ENCODE results near the gene CPA3. TPM values are rescaled to one million over a fixed set of nuclear protein-coding genes. Genes with fewer than 3 reads are reported as not detected.

CPA3 gene
- total and polyA plus RNA-seq, 10 donors, result 0.06 to 5.6 (median 0.49) TPM; not detected in 3

DNA sequence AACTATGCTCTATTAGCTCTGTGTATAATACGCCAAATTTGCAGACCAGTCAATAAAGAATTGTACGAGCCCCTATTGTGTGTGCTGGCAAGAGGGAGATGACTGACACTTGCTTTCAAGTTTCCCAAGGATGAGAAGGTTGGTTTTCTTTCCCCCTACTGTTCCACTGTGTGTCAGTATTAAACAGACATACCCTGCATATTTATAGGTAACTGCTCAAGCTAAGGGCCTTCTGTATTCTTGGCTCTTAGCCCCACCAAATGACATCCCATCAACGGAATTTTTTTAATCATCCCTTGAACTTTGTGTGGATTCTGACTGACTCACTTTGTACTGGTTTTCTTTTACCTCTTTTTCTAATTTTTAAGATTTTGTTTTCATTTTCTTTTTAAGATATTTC lies 65.7 kb downstream of the CPA3 start:
- no peaks in the 10 kb centered on the region for H3K9me3 ChIP-seq
- DNase-seq, result no peak
- no peaks in the 10 kb centered on the region for H3K27me3 ChIP-seq (replicated peaks in 1 of 7)
- H3K36me3 ChIP-seq, result no peaks in the 10 kb centered on the region
- no peak overlapping the region for H3K27ac ChIP-seq
- intact Hi-C loops (cut with DNase I; ENCODE audit: low total_unique reads), result no loop called here
- TF ChIP-seq POLR2A (IDR thresholded peaks at IDR 0.05) (no peak), POLR2AphosphoS5 (IDR thresholded peaks at IDR 0.05) (no peak)
- TF ChIP-seq, protein P1, sequence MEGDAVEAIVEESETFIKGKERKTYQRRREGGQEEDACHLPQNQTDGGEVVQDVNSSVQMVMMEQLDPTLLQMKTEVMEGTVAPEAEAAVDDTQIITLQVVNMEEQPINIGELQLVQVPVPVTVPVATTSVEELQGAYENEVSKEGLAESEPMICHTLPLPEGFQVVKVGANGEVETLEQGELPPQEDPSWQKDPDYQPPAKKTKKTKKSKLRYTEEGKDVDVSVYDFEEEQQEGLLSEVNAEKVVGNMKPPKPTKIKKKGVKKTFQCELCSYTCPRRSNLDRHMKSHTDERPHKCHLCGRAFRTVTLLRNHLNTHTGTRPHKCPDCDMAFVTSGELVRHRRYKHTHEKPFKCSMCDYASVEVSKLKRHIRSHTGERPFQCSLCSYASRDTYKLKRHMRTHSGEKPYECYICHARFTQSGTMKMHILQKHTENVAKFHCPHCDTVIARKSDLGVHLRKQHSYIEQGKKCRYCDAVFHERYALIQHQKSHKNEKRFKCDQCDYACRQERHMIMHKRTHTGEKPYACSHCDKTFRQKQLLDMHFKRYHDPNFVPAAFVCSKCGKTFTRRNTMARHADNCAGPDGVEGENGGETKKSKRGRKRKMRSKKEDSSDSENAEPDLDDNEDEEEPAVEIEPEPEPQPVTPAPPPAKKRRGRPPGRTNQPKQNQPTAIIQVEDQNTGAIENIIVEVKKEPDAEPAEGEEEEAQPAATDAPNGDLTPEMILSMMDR (IDR thresholded peaks at IDR 0.05 in 8 of 11, conservative IDR thresholded peaks at IDR 0.05 in 3 of 11), result no peak
- no peak overlapping the region for H3K4me3 ChIP-seq
- WGBS, 5 donors, result 82 to 88% (median 85%) methylated on average over 3 of the region's 3 CpGs
- no peaks in the 10 kb centered on the region for H3K4me1 ChIP-seq

DNA sequence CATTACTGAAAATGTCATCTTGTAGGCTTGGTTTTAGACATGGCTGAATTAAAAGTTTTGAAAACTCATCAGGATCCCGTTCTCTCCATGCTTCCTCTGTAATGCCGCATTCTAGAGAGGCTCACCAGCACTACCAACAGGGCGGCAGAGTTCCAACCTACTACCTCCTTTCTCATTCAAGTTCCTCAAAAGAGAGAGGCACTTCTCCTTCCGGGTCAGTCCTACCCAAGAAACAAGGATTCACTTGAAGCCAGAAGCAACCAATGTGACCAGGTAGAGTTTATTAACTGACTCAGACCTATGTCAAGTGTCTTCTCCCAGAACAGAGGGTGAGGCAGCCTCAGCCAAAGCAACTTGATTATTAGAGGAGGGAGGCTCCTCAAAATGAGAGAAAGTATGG lies 66.5 kb downstream of the CPA3 start:
- Histone ChIP-seq H3K4me1 (no peaks in the 10 kb centered on the region), H3K36me3 (no peaks in the 10 kb centered on the region), H3K27ac (no peak overlapping the region), H3K4me3 (no peak overlapping the region), H3K9me3 (no peaks in the 10 kb centered on the region), H3K27me3 (replicated peaks in 1 of 7) (no peaks in the 10 kb centered on the region)
- DNase-seq, result no peak
- TF ChIP-seq, protein P1 (IDR thresholded peaks at IDR 0.05 in 8 of 11, conservative IDR thresholded peaks at IDR 0.05 in 3 of 11), result no peak
- TF ChIP-seq POLR2AphosphoS5 (IDR thresholded peaks at IDR 0.05) (no peak), POLR2A (IDR thresholded peaks at IDR 0.05) (no peak)
- intact Hi-C loops (cut with DNase I; ENCODE audit: low total_unique reads), result no loop called here
- 89 to 98% (median 93%) methylated on average over 4 of the region's 4 CpGs for WGBS, 5 donors

DNA sequence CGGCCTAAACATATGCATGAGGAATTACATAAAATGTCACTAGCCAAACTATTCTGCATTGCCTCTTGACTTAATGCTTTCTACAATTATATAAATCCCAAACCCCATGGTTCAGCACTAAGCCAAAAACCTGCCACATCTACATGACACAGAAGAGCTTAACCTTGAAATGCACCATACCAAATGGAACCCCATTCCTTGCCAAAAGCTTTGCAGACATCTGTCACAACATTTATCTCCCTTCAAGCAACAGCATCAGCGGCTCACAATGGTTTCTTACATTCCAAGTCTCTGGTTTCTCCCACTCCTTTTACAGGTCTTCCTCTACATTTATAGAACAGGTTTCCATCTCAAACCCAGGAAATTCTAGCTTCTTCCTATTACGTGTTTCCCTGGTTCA lies 67.9 kb downstream of the CPA3 start:
- no peak for DNase-seq
- intact Hi-C loops (cut with DNase I; ENCODE audit: low total_unique reads), result no loop called here
- H3K4me1 ChIP-seq, result no peaks in the 10 kb centered on the region
- H3K36me3 ChIP-seq, result no peaks in the 10 kb centered on the region
- no peak overlapping the region for H3K27ac ChIP-seq
- WGBS, 5 donors, result 71 to 93% (median 80%) methylated on average over 3 of the region's 3 CpGs
- no peaks in the 10 kb centered on the region for H3K9me3 ChIP-seq
- TF ChIP-seq POLR2A (IDR thresholded peaks at IDR 0.05), result no peak
- TF ChIP-seq POLR2AphosphoS5 (IDR thresholded peaks at IDR 0.05), result no peak
- TF ChIP-seq, protein P1 (IDR thresholded peaks at IDR 0.05 in 8 of 11, conservative IDR thresholded peaks at IDR 0.05 in 3 of 11), result no peak
- H3K4me3 ChIP-seq, result no peak overlapping the region
- H3K27me3 ChIP-seq (replicated peaks in 1 of 7), result peaks cover 0 to 10% (median 0%) of the 10 kb centered on the region in 7 donors

GRCh38 chr3:148937467-148938255 lies 72.6 kb downstream of the CPA3 start:
- TF ChIP-seq POLR2AphosphoS5 (IDR thresholded peaks at IDR 0.05), result no peak
- no peak for TF ChIP-seq POLR2A (IDR thresholded peaks at IDR 0.05)
- TF ChIP-seq, protein P1 (IDR thresholded peaks at IDR 0.05 in 8 of 11, conservative IDR thresholded peaks at IDR 0.05 in 3 of 11), result no peak
- H3K27ac ChIP-seq, result no peak overlapping the region
- peaks cover 0 to 10% (median 0%) of the 10 kb centered on the region in 7 donors for H3K27me3 ChIP-seq (replicated peaks in 1 of 7)
- no peak overlapping the region for H3K4me3 ChIP-seq
- H3K9me3 ChIP-seq, result no peaks in the 10 kb centered on the region
- intact Hi-C loops (cut with DNase I; ENCODE audit: low total_unique reads), result no loop called here
- H3K36me3 ChIP-seq, result no peaks in the 10 kb centered on the region
- DNase-seq, result no peak
- H3K4me1 ChIP-seq, result no peaks in the 10 kb centered on the region
- 83 to 93% (median 88%) methylated on average over 10 of the region's 10 CpGs for WGBS, 5 donors
